ENCODE results near the gene POLR1H.

GRCh38 chr6:30055513-30055912, 5.6 kb upstream of the POLR1H start:
- TF ChIP-seq CTCF (conservative IDR thresholded peaks at IDR 0.05 in 1 of 2, IDR thresholded peaks at IDR 0.05 in 1 of 2; ENCODE audit: extremely low read depth in 1 of 2, insufficient read depth in 1 of 2, low read depth in 1 of 2, low read length in 2 of 2) (no peak), EZH2 (IDR thresholded peaks at IDR 0.05; ENCODE audit: borderline replicate concordance, low read length) (no peak)
